Neural crest cell (in vitro differentiated cells): Measurements from ENCODE around the gene CCDC136. TPM values are rescaled to one million over a fixed set of nuclear protein-coding genes. Genes with fewer than 3 reads are reported as not detected.

Source experiments
- DNase-seq: peaks from one replicate; pipeline ENCODE4 v3.0.0; 2021; ENCODE audit warnings: low read depth, mixed read lengths, low spot score
- H3K27ac Mint-ChIP-seq: one replicate; pipeline ENCODE4 v1.8.0; 2021; ENCODE audit warnings: mild to moderate bottlenecking, mixed read lengths; ENCODE audit not compliant: unreplicated experiment
- H3K27me3 Mint-ChIP-seq: 2 replicates; pipeline ENCODE4 v1.8.0; 2021; ENCODE audit warnings: low read depth, mild to moderate bottlenecking, mixed read lengths
- H3K36me3 Mint-ChIP-seq: 2 replicates; pipeline ENCODE4 v1.8.0; 2021; ENCODE audit warnings: low read depth, mild to moderate bottlenecking, mixed read lengths
- H3K4me1 Mint-ChIP-seq: 2 replicates; pipeline ENCODE4 v1.8.0; 2021; ENCODE audit warnings: mixed read lengths
- H3K4me3 Mint-ChIP-seq: one replicate; pipeline ENCODE4 v1.8.0; 2021; ENCODE audit warnings: mild to moderate bottlenecking, mixed read lengths
- H3K9me3 Mint-ChIP-seq: 2 replicates; pipeline ENCODE4 v1.8.0; 2021; ENCODE audit warnings: mixed read lengths
- CTCF ChIP-seq: fragments of 200-600 bp; sonication (generic); conservative IDR thresholded peaks from 2 replicates; pipeline ENCODE4 v1.5.0; 2021; ENCODE audit warnings: antibody characterized with exemption, mild to moderate bottlenecking
- total RNA-seq: library from RNA; stranded (reverse); gene quantifications from 2 replicates; pipeline ENCODE4 v1.2.1, GENCODE V29; 2021

CCDC136 gene
- total RNA-seq, 1 donor from 2014 or later: 70.6 TPM

- peaks cover 3% of the 10 kb centered on the region for H3K27me3 Mint-ChIP-seq
- peak overlapping the region; percentile 93 for H3K27ac Mint-ChIP-seq
- peak overlapping the region; percentile 73 for H3K4me3 Mint-ChIP-seq
- no peak for DNase-seq
- peaks cover 27% of the 10 kb centered on the region for H3K36me3 Mint-ChIP-seq
- H3K9me3 Mint-ChIP-seq: peaks cover 7% of the 10 kb centered on the region
- peaks cover 27% of the 10 kb centered on the region for H3K4me1 Mint-ChIP-seq
- TF ChIP-seq CTCF: no peak
Measured at GRCh38 chr7:128794020-128794419, 2.3 kb downstream of the CCDC136 start.

- H3K9me3 Mint-ChIP-seq: peaks cover 7% of the 10 kb centered on the region
- H3K4me3 Mint-ChIP-seq: peak overlapping the region; percentile 42
Measured at GRCh38 chr7:128794436-128794835, 2.7 kb downstream of the CCDC136 start.

GRCh38 chr7:128795129-128795528 is 3.4 kb downstream of the CCDC136 start:
- no peak for DNase-seq
- TF ChIP-seq CTCF: no peak
- peak overlapping the region; percentile 31 for H3K27ac Mint-ChIP-seq

More at GRCh38 chr7:128794436-128794835, 2.7 kb downstream of the CCDC136 start:
- Mint-ChIP-seq H3K27ac (no peak overlapping the region), H3K36me3 (peaks cover 27% of the 10 kb centered on the region), H3K27me3 (no peaks in the 10 kb centered on the region), H3K4me1 (peaks cover 27% of the 10 kb centered on the region)
- TF ChIP-seq CTCF: no peak
- no peak for DNase-seq

GRCh38 chr7:128796327-128796726 is 4.6 kb downstream of the CCDC136 start:
- Mint-ChIP-seq H3K27me3 (no peaks in the 10 kb centered on the region), H3K27ac (no peak overlapping the region), H3K4me1 (peaks cover 22% of the 10 kb centered on the region), H3K36me3 (peaks cover 33% of the 10 kb centered on the region), H3K4me3 (peak overlapping the region; percentile 9), H3K9me3 (peaks cover 7% of the 10 kb centered on the region)
- no peak for TF ChIP-seq CTCF
- no peak for DNase-seq

More at GRCh38 chr7:128795129-128795528, 3.4 kb downstream of the CCDC136 start:
- Mint-ChIP-seq H3K4me3 (peak overlapping the region; percentile 42), H3K36me3 (peaks cover 27% of the 10 kb centered on the region), H3K4me1 (peaks cover 26% of the 10 kb centered on the region), H3K27me3 (no peaks in the 10 kb centered on the region), H3K9me3 (peaks cover 7% of the 10 kb centered on the region)

GRCh38 chr7:128799451-128799850 is 7.7 kb downstream of the CCDC136 start:
- no peak for DNase-seq
- H3K36me3 Mint-ChIP-seq: peaks cover 29% of the 10 kb centered on the region
- H3K27me3 Mint-ChIP-seq: no peaks in the 10 kb centered on the region
- peaks cover 7% of the 10 kb centered on the region for H3K4me1 Mint-ChIP-seq
- TF ChIP-seq CTCF: no peak
- H3K27ac Mint-ChIP-seq: no peak overlapping the region
- H3K9me3 Mint-ChIP-seq: peaks cover 7% of the 10 kb centered on the region
- no peak overlapping the region for H3K4me3 Mint-ChIP-seq
